Naive B cell (primary cell): Measurements from ENCODE around the gene RRAS2. TPM values are rescaled to one million over a fixed set of nuclear protein-coding genes. Genes with fewer than 3 reads are reported as not detected.
A peak's percentile ranks its signal among the peaks of the same experiment; 100 is the strongest.
"Not testable (repeated sequence)": the region's sequence is repeated elsewhere in the genome, so short reads cannot be mapped to it uniquely, and the experiment has no call there.

Experiments
- ATAC-seq, 2 donors: fragments of 150-1000 bp; cut with Tn5 transposase; 2 replicates each; pipeline ENCODE4 v1.10.0; 2021; ENCODE audit warnings: low read depth in 2 of 2, mild to moderate bottlenecking in 2 of 2, moderate library complexity in 2 of 2
- DNase-seq: peaks from one replicate; pipeline ENCODE4 v3.0.0; 2022
- H3K27ac Mint-ChIP-seq, 6 donors: one replicate each; pipeline ENCODE4 v1.8.0; 2020 to 2022; ENCODE audit warnings: mild to moderate bottlenecking in 6 of 6, mixed read lengths in 6 of 6, moderate library complexity in 5 of 6, inconsistent platforms in 2 of 6
- H3K27me3 Mint-ChIP-seq, 3 donors: one replicate each; pipeline ENCODE4 v1.8.0; 2021 to 2022; ENCODE audit warnings: mixed read lengths in 3 of 3, mild to moderate bottlenecking in 1 of 3
- H3K36me3 Mint-ChIP-seq, 2 donors: one replicate each; pipeline ENCODE4 v1.8.0; 2020 to 2022; ENCODE audit warnings: mixed read lengths in 2 of 2, inconsistent platforms in 1 of 2, mild to moderate bottlenecking in 1 of 2
- H3K4me1 Mint-ChIP-seq, 3 donors: one replicate each; pipeline ENCODE4 v1.8.0; 2020 to 2022; ENCODE audit warnings: mixed read lengths in 3 of 3, inconsistent platforms in 1 of 3, mild to moderate bottlenecking in 1 of 3, moderate library complexity in 1 of 3
- H3K4me3 Mint-ChIP-seq, 8 donors: one replicate each; pipeline ENCODE4 v1.8.0; 2020 to 2022; ENCODE audit warnings: mild to moderate bottlenecking in 8 of 8, mixed read lengths in 8 of 8, moderate library complexity in 8 of 8, inconsistent platforms in 2 of 8
- H3K9me3 Mint-ChIP-seq, 7 donors: one replicate each; pipeline ENCODE4 v1.8.0; 2020 to 2022; ENCODE audit warnings: mixed read lengths in 7 of 7, mild to moderate bottlenecking in 5 of 7, inconsistent platforms in 2 of 7, moderate library complexity in 1 of 7
- polyA plus RNA-seq, 6 donors: library from polyadenylated mRNA; unstranded; fragments of 300-500 nt; fragmentation: Illumina TruSeq; gene quantifications; one replicate each; pipeline ENCODE4 v1.2.3, GENCODE V29; 2021; ENCODE audit warnings: low read depth in 6 of 6

Gene RRAS2
- polyA plus RNA-seq, 6 donors from 2014 or later, result 95.9 to 155 (median 118) TPM

- H3K27me3 Mint-ChIP-seq, result no peaks in the 10 kb centered on the region
- H3K4me1 Mint-ChIP-seq, result peaks cover 66 to 87% (median 67%) of the 10 kb centered on the region in 3 donors
- H3K27ac Mint-ChIP-seq, result peak overlapping the region in 3 of 6 donors; percentile 30 to 83 (median 83)
- no peak for ATAC-seq
- H3K4me3 Mint-ChIP-seq, result peak overlapping the region in 2 of 8 donors; percentile 18 to 26
- H3K36me3 Mint-ChIP-seq, result peaks cover 21 to 34% of the 10 kb centered on the region in 2 donors
- H3K9me3 Mint-ChIP-seq, result peaks cover 2 to 31% (median 19%) of the 10 kb centered on the region in 7 donors
- DNase-seq, result no peak
These were observed 13.3 kb downstream of the RRAS2 start for GRCh38 chr11:14345668-14346067.

DNA sequence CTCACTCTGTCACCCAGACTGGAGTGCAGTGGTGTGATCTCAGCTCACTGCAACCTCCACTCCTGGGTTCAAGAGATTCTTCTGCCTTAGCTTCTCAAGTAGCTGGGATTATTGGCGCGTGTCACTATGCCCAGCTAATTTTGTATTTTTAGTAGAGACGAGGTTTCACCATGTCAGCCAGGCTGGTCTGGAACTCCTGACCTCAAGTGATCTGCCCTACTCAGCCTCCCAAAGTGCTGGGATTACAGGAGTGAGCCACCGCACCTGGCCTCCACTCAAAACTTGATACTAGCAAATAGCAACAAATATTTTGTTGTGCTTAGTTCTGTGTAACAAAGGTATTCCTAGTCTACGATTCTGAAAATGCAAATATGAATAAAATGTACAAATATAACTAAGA lies 14.0 kb downstream of the RRAS2 start:
- Mint-ChIP-seq H3K27ac (peak overlapping the region; percentile 24 to 87 (median 68)), H3K9me3 (peaks cover 2 to 31% (median 18%) of the 10 kb centered on the region in 7 donors), H3K4me3 (peak overlapping the region in 6 of 8 donors; percentile 5 to 58 (median 26)), H3K36me3 (peaks cover 15 to 29% of the 10 kb centered on the region in 2 donors), H3K4me1 (peaks cover 66 to 87% (median 67%) of the 10 kb centered on the region in 3 donors)
- not testable (repeated sequence) for DNase-seq, ATAC-seq, H3K27me3 Mint-ChIP-seq

DNA sequence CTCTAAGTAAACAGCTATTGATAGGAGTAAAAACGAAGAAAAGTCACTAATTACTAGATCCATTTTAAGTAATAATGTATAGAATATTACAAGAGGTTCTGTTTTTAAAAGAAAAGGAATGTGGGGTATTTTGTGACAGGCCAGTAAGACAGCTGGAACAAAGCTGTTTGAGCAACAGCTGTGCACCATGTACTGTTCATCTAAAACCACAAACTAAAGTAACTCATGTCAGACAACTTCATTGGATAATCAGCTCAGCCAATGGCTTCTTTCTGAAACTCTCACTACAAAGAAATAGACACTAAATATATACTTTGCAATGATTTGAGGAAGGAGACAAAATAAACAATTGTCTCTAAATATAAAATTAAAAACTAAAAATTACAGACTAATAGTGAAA lies 16.1 kb downstream of the RRAS2 start:
- DNase-seq (no peak), ATAC-seq (peak; percentile 16 to 23)
- H3K27ac Mint-ChIP-seq, result peak overlapping the region in 3 of 6 donors; percentile 21 to 77 (median 41)
- peaks cover 9 to 16% of the 10 kb centered on the region in 2 donors for H3K36me3 Mint-ChIP-seq
- H3K4me1 Mint-ChIP-seq, result peaks cover 58 to 79% (median 58%) of the 10 kb centered on the region in 3 donors
- peak overlapping the region in 1 of 8 donors; percentile 37 for H3K4me3 Mint-ChIP-seq
- peaks cover 0 to 14% (median 6%) of the 10 kb centered on the region in 7 donors for H3K9me3 Mint-ChIP-seq
- H3K27me3 Mint-ChIP-seq, result no peaks in the 10 kb centered on the region

DNA sequence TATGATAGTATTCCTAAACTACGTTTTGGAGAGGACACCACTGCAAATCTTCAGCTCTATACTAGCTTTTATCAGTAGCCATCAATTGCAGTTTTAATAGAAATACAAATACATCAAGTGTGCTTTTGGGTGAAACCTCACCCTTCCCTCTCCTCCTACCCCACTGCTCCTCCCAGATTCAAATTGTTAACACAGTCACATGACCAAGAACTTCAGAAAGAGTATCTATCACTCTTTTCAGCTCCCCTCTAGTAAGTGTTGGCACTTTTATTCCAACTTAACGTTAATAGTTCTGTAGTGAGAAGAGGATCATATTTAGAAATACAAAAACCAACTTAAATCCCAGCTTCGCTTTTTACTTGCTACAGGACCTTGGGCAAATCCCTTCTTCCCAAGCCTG lies 17.0 kb downstream of the RRAS2 start:
- Mint-ChIP-seq H3K9me3 (peaks cover 3 to 18% (median 10%) of the 10 kb centered on the region in 7 donors), H3K27ac (peak overlapping the region in 5 of 6 donors; percentile 73 to 91 (median 77)), H3K27me3 (no peaks in the 10 kb centered on the region), H3K36me3 (peaks cover 14 to 15% of the 10 kb centered on the region in 2 donors), H3K4me3 (peak overlapping the region in 7 of 8 donors; percentile 6 to 73 (median 43)), H3K4me1 (peaks cover 58 to 80% (median 61%) of the 10 kb centered on the region in 3 donors)
- ATAC-seq (no peak), DNase-seq (no peak)

DNA sequence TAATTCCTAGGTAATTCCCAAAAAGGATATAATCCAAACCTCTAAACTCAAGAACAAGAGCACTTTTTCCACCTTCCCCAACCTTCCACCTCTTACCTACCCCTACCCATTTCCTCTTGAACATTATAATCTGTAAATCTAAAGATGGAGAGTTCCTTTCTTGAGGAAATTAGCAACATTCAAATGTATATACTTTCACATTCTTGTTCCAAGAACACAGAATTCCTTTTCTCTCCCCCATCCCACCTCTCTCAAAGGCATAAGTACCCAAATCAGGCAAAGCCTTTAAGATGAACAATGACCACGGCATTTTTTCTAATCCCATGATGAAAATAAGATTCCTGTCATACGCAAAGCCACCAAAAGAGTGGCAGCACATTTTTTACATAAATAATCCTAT lies 18.3 kb downstream of the RRAS2 start:
- ATAC-seq, result no peak
- peaks cover 10 to 24% (median 14%) of the 10 kb centered on the region in 7 donors for H3K9me3 Mint-ChIP-seq
- H3K4me3 Mint-ChIP-seq, result peak overlapping the region in 6 of 8 donors; percentile 13 to 66 (median 34)

GRCh38 chr11:14339356-14339755 lies 19.6 kb downstream of the RRAS2 start:
- H3K27ac Mint-ChIP-seq, result peak overlapping the region; percentile 86 to 97 (median 94)
- peaks cover 10 to 22% of the 10 kb centered on the region in 2 donors for H3K36me3 Mint-ChIP-seq
- peaks cover 65 to 86% (median 67%) of the 10 kb centered on the region in 3 donors for H3K4me1 Mint-ChIP-seq
- peak overlapping the region; percentile 48 to 85 (median 74) for H3K4me3 Mint-ChIP-seq
- peaks cover 10 to 23% (median 14%) of the 10 kb centered on the region in 7 donors for H3K9me3 Mint-ChIP-seq
- ATAC-seq (peak; percentile 87 to 88), DNase-seq (peak; percentile 41)
- no peaks in the 10 kb centered on the region for H3K27me3 Mint-ChIP-seq

More for the DNA sequence above, 18.3 kb downstream of the RRAS2 start:
- Mint-ChIP-seq H3K4me1 (peaks cover 65 to 86% (median 69%) of the 10 kb centered on the region in 3 donors), H3K27me3 (no peaks in the 10 kb centered on the region), H3K27ac (peak overlapping the region; percentile 80 to 97 (median 87)), H3K36me3 (peaks cover 16 to 26% of the 10 kb centered on the region in 2 donors)
- DNase-seq, result no peak

DNA sequence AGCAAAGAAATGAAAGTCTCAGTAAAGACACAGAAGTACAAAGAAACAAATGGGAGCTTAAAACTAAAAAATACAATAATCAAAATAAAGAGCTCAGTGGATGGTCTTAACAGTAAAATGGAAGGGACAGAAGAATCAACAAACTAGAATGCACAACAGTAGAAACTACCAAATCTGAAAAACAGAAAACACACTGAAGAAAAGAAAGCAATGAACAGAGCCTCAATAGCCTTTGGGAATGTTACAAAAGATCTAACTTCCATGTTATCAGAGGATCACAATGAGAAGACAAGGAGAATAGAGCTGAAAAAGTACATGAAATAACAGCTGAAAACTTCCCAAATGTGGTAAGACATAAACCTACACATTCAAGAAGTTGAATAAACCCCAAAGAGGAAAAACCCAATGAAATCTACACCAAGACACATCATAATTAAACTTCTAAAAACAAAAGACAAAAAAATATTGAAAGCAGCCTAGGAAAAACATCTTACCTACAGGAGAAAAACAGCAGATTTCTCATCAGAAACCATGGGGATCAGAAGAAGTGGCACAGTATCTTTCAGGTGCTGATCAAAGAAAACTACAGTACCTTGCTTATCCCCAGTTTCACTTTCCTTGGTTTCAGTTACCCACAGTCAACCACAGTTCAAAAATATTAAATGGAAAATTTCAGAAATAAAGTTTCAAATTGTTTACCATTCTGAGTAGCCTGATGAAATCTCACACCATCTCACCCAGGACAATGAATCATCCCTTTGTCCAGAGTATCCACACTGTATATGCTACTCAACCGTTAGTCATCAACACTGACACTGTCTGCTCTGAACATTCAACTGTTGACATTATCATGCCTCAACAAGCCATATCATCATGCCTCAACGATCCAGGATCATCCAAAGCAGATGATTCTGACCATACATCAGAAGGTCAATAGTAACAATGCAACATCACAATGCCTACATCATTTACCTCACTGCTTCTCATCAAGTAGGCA lies 22.2 kb downstream of the RRAS2 start:
- Mint-ChIP-seq H3K9me3 (peaks cover 8 to 20% (median 14%) of the 10 kb centered on the region in 7 donors), H3K4me3 (peak overlapping the region in 7 of 8 donors; percentile 24 to 83 (median 48)), H3K4me1 (peaks cover 57 to 85% (median 73%) of the 10 kb centered on the region in 3 donors), H3K36me3 (peaks cover 8 to 17% of the 10 kb centered on the region in 2 donors), H3K27me3 (no peaks in the 10 kb centered on the region), H3K27ac (peak overlapping the region in 5 of 6 donors; percentile 50 to 85 (median 76))
- ATAC-seq (no peak), DNase-seq (no peak)

DNA sequence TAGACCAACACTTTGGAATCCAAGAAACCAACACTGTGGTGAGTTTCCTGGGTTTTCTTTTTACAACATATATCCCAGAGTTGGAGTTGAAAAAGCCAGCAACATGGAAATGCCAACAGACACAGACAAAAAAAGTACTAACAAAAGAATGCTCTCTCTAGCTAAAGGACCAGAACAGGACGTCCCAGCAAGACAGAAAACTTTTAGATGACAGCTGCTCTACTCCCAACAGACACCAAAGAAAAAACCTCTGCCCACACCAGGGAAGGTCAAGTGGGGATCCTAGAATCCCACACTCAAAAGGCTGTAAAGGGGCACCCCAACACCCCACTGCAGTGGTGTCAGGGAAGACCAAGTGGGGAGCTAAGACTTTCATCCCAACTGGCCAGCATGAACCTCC lies 23.3 kb downstream of the RRAS2 start:
- Mint-ChIP-seq H3K27ac (peak overlapping the region in 5 of 6 donors; percentile 31 to 85 (median 76)), H3K4me3 (peak overlapping the region in 7 of 8 donors; percentile 12 to 85 (median 55)), H3K27me3 (no peaks in the 10 kb centered on the region), H3K36me3 (peaks cover 8 to 17% of the 10 kb centered on the region in 2 donors), H3K4me1 (peaks cover 55 to 85% (median 75%) of the 10 kb centered on the region in 3 donors), H3K9me3 (peaks cover 8 to 20% (median 14%) of the 10 kb centered on the region in 7 donors)
- ATAC-seq (no peak), DNase-seq (no peak)

DNA sequence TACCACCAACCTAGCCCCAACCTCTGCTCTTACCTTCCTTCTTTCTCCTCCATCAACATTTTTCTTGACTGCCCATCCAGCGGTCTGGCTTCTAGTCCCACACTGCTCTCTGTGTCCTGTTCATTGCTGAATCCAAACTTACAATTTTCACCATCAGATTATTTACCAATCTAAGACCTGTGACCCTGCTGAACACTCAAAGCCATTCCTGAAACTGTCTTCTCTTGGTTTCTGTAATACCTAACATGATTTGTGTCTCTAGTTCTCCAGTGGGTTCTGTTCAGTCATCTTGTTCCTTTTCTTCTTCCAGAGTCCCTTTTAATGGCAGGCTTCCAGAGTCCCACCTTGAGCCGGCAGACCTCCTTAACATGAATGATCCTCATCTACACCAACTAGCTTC lies 24.1 kb downstream of the RRAS2 start:
- no peaks in the 10 kb centered on the region for H3K27me3 Mint-ChIP-seq
- peaks cover 50 to 86% (median 68%) of the 10 kb centered on the region in 3 donors for H3K4me1 Mint-ChIP-seq
- peak overlapping the region; percentile 2 to 84 (median 61) for H3K4me3 Mint-ChIP-seq
- peaks cover 8 to 20% (median 14%) of the 10 kb centered on the region in 7 donors for H3K9me3 Mint-ChIP-seq
- peaks cover 8 to 17% of the 10 kb centered on the region in 2 donors for H3K36me3 Mint-ChIP-seq
- ATAC-seq, result no peak
- no peak for DNase-seq
- H3K27ac Mint-ChIP-seq, result peak overlapping the region; percentile 16 to 85 (median 48)

- Mint-ChIP-seq H3K4me1 (peaks cover 50 to 88% (median 69%) of the 10 kb centered on the region in 3 donors), H3K9me3 (peaks cover 8 to 20% (median 14%) of the 10 kb centered on the region in 7 donors), H3K27me3 (no peaks in the 10 kb centered on the region), H3K4me3 (peak overlapping the region in 6 of 8 donors; percentile 2 to 79 (median 61)), H3K36me3 (peaks cover 8 to 17% of the 10 kb centered on the region in 2 donors), H3K27ac (peak overlapping the region in 3 of 6 donors; percentile 59 to 85 (median 65))
- ATAC-seq (no peak), DNase-seq (no peak)
These were observed 24.8 kb downstream of the RRAS2 start for GRCh38 chr11:14334192-14334591.

- peak overlapping the region; percentile 45 to 97 (median 83) for H3K27ac Mint-ChIP-seq
- peak overlapping the region; percentile 31 to 88 (median 67) for H3K4me3 Mint-ChIP-seq
- no peaks in the 10 kb centered on the region for H3K27me3 Mint-ChIP-seq
- peaks cover 4 to 11% (median 9%) of the 10 kb centered on the region in 7 donors for H3K9me3 Mint-ChIP-seq
- H3K36me3 Mint-ChIP-seq, result peaks cover 5 to 9% of the 10 kb centered on the region in 2 donors
- DNase-seq (peak; percentile 54), ATAC-seq (peak; percentile 90 to 91)
- H3K4me1 Mint-ChIP-seq, result peaks cover 46 to 88% (median 68%) of the 10 kb centered on the region in 3 donors
These were observed 27.4 kb downstream of the RRAS2 start for GRCh38 chr11:14331476-14332136.

DNA sequence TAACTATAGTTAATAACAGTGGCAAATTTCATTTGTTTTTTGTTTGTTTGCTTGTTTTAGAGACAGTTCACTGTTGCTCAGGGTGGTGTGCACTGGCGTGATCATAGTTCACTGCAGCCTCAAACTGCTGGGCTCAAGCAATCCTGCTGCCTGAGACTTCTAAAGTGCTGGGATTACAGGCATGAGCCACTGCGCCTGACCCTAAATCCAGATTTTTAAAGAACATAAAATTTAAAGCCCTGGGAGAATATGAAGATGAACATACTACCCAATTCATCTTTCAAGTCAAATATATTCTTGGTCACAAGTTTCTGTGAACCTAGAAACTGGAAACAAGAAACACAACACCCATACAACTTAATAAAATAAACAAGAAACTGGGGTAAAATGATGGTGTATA lies 28.1 kb downstream of the RRAS2 start:
- Mint-ChIP-seq H3K36me3 (peaks cover 0 to 2% of the 10 kb centered on the region in 2 donors), H3K9me3 (peaks cover 0 to 4% (median 2%) of the 10 kb centered on the region in 7 donors), H3K27ac (peak overlapping the region; percentile 12 to 95 (median 62)), H3K4me3 (peak overlapping the region; percentile 31 to 88 (median 60)), H3K27me3 (no peaks in the 10 kb centered on the region), H3K4me1 (peaks cover 40 to 88% (median 63%) of the 10 kb centered on the region in 3 donors)
- ATAC-seq (no peak), DNase-seq (no peak)
